ENCODE data around the gene MAML3.

The MAML3 gene

DNA sequence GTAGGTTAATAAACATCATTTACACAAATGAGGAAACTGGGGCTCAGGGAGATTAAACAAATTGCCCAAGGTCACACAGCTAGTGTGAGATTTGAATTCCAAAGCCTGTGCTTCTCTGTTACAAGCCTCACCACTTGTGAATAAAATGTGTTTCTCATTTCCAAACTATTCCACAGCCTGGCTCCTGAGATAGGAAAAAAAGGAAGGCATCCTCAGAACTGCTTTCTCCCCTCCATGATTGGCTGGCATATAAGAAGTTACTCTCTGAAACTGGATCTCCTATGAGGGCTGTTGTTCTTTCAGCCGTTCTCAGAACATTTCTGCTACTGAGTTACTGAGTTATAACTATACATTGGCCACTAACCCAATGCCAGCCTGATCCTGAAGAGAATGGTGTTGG, 237.9 kb downstream of the MAML3 start:
- DNase-seq (ENCODE audit: low read depth in 1 of 2, low spot score in 1 of 2): no peak
- TF ChIP-seq POLR2AphosphoS5 (IDR thresholded peaks at IDR 0.05; ENCODE audit: low read depth): no peak
- TF ChIP-seq, protein P1, sequence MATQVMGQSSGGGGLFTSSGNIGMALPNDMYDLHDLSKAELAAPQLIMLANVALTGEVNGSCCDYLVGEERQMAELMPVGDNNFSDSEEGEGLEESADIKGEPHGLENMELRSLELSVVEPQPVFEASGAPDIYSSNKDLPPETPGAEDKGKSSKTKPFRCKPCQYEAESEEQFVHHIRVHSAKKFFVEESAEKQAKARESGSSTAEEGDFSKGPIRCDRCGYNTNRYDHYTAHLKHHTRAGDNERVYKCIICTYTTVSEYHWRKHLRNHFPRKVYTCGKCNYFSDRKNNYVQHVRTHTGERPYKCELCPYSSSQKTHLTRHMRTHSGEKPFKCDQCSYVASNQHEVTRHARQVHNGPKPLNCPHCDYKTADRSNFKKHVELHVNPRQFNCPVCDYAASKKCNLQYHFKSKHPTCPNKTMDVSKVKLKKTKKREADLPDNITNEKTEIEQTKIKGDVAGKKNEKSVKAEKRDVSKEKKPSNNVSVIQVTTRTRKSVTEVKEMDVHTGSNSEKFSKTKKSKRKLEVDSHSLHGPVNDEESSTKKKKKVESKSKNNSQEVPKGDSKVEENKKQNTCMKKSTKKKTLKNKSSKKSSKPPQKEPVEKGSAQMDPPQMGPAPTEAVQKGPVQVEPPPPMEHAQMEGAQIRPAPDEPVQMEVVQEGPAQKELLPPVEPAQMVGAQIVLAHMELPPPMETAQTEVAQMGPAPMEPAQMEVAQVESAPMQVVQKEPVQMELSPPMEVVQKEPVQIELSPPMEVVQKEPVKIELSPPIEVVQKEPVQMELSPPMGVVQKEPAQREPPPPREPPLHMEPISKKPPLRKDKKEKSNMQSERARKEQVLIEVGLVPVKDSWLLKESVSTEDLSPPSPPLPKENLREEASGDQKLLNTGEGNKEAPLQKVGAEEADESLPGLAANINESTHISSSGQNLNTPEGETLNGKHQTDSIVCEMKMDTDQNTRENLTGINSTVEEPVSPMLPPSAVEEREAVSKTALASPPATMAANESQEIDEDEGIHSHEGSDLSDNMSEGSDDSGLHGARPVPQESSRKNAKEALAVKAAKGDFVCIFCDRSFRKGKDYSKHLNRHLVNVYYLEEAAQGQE (IDR thresholded peaks at IDR 0.05; ENCODE audit: insufficient replicate concordance, low read depth): no peak
- no peak for TF ChIP-seq GABPA (IDR thresholded peaks at IDR 0.05; ENCODE audit: low read depth)

DNA sequence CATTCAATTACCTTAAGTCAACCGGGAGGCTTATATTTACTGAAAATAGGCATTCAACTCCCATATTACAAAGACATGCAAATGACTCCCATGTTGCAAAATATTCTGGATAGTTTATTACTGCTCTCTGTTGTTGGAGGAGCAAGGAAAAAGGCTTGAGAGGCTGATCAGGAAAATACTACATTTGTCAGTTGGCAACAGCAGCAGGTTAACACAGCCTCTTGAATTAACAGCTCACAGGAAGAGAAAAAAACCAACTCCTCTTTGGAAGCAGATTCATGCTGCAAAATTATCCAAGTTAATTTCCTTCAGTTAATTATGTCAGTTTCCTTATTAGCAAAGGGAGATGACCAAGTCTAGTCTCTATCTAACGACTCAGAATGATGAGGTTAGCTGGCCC, 238.9 kb downstream of the MAML3 start:
- no peaks in the 10 kb centered on the region for H3K27me3 ChIP-seq (ENCODE audit: insufficient read depth, poor library complexity, severe bottlenecking)
- no peak for DNase-seq (ENCODE audit: low read depth in 1 of 2, low spot score in 1 of 2)
- no peak overlapping the region for H3K27ac ChIP-seq (replicated peaks)
- H3K4me3 ChIP-seq (replicated peaks; ENCODE audit: insufficient read depth, low read length): no peak overlapping the region
- TF ChIP-seq, protein P1 (IDR thresholded peaks at IDR 0.05; ENCODE audit: insufficient replicate concordance, low read depth): no peak
- TF ChIP-seq, protein P2, sequence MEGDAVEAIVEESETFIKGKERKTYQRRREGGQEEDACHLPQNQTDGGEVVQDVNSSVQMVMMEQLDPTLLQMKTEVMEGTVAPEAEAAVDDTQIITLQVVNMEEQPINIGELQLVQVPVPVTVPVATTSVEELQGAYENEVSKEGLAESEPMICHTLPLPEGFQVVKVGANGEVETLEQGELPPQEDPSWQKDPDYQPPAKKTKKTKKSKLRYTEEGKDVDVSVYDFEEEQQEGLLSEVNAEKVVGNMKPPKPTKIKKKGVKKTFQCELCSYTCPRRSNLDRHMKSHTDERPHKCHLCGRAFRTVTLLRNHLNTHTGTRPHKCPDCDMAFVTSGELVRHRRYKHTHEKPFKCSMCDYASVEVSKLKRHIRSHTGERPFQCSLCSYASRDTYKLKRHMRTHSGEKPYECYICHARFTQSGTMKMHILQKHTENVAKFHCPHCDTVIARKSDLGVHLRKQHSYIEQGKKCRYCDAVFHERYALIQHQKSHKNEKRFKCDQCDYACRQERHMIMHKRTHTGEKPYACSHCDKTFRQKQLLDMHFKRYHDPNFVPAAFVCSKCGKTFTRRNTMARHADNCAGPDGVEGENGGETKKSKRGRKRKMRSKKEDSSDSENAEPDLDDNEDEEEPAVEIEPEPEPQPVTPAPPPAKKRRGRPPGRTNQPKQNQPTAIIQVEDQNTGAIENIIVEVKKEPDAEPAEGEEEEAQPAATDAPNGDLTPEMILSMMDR (IDR thresholded peaks at IDR 0.05; ENCODE audit: insufficient read depth, low read length): no peak
- TF ChIP-seq SPI1 (IDR thresholded peaks at IDR 0.05; ENCODE audit: borderline replicate concordance, low read depth) (no peak), GABPA (IDR thresholded peaks at IDR 0.05; ENCODE audit: low read depth) (no peak), POLR2AphosphoS5 (IDR thresholded peaks at IDR 0.05; ENCODE audit: low read depth) (no peak)

More for the DNA sequence above, 237.9 kb downstream of the MAML3 start:
- Histone ChIP-seq H3K27me3 (ENCODE audit: insufficient read depth, poor library complexity, severe bottlenecking) (no peaks in the 10 kb centered on the region), H3K4me3 (replicated peaks; ENCODE audit: insufficient read depth, low read length) (no peak overlapping the region), H3K27ac (replicated peaks) (no peak overlapping the region)

DNA sequence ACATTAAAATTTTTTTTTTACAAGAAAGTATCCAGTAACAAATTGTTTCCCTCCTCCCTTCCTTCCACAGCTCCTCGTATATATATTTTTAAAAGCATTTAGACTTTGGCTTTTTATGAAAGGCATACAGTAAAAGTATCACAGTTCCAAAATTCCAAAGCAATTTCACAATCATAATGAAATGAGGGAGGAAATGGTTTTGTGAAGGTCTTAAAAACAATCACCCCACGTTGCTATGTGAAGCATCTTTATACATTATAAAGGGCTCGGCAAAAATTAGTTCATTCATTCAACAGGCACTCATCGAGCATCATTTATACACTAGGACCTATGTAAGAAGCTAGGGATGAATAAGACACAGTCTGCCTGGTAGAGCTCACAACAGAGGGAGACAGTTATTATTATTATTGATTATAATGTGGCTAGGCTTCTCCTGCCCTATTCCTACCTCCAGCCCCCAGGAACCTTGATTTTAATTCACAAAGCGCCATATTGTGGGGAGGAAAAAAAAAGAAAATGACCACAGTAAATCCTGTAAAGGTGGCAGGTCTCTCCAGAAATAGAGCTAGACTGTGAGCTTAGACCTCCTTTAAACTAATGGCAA, 239.9 kb downstream of the MAML3 start:
- no peaks in the 10 kb centered on the region for H3K27me3 ChIP-seq (ENCODE audit: insufficient read depth, poor library complexity, severe bottlenecking)
- TF ChIP-seq GABPA (IDR thresholded peaks at IDR 0.05; ENCODE audit: low read depth) (no peak), POLR2AphosphoS5 (IDR thresholded peaks at IDR 0.05; ENCODE audit: low read depth) (no peak), SPI1 (IDR thresholded peaks at IDR 0.05; ENCODE audit: borderline replicate concordance, low read depth) (no peak)
- TF ChIP-seq, protein P1 (IDR thresholded peaks at IDR 0.05; ENCODE audit: insufficient replicate concordance, low read depth): no peak
- TF ChIP-seq, protein P2 (IDR thresholded peaks at IDR 0.05; ENCODE audit: insufficient read depth, low read length): no peak
- H3K27ac ChIP-seq (replicated peaks): no peak overlapping the region
- H3K4me3 ChIP-seq (replicated peaks; ENCODE audit: insufficient read depth, low read length): no peak overlapping the region
- no peak for DNase-seq (ENCODE audit: low read depth in 1 of 2, low spot score in 1 of 2)

All from HL-60 (cell line).